NCI-H345 (cell line): ENCODE data around the gene GABRB2.

ENCODE experiments used
- DNase-seq: peaks from one replicate; lab custom pipeline; 2025; lab: John Stamatoyannopoulos, UW

The GABRB2 gene

DNA sequence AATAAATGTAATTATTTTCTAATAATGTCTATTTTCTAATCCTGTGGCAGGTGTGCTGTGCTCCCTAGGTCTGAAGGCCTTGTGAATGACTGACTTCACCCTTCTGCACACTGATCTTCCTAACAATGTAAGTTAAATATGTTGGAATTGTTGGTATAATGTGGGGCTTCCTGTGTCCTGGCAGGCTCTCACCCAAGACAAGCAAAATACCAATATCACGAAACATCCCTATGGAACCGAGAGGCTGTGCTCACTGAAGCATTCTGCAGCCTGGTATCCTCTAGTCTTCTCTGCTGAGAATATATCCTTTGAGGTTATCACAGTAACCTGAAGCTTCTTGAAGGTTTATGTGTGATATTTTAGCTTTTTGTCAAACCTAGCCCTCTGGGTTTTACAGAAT is 159.4 kb downstream of the GABRB2 start:
- DNase-seq: no peak

DNA sequence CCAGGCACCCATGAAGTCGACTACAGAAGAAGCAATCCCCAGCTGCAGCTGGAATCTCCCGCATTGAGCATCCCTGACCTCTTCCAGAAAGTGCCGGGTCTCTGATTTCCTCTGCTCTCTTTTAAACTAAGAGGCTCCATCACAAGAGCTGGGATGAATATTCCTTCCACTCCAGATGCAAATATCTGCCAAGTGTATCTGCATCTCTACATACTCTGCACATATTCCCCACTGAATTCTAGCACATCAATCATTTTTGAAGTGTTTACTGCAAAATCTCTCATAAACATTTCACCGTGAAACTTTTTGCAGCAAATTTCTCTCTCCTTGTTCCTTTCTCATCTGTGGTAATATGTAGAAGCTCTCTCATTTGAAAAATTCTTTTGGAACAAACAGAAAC is 161.5 kb downstream of the GABRB2 start:
- no peak for DNase-seq

DNA sequence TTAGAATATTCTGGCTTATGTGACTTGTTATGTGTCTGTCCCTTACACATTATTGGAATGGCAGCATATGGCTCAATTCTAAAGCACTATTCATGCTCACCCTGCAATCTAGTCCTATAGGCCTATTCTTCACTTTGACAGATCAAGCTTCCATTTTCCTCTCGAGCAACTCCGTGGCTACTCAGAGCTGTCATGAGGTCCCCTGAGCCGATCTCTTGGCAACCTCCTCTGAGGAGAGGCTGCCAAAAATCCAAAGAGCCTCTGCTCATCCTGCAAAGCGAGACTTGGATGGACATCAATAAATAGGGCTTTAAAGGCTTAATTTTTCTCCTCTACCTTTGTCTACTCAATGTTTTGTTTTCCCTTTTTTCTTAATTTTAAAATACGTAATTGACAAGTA is 163.8 kb downstream of the GABRB2 start:
- no peak for DNase-seq

DNA sequence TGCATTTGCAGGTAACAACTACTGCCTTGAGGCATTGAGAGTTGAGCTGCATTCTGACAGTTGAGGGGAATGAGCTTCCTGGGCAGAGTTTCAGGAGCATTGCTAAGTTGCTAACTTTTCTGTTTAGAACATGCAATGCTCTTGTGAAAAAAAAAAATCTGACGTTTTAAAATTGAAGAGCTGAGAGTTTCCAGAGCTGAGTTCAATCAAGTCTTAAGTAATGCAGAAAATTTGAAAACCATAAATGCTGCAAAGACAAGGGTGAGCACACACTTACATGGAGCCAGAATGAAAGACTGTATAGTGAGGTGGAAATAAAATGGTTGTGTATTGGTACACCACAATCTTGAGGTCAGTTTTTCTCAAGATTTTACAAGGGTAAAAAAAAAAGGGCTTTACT is 166.0 kb downstream of the GABRB2 start:
- no peak for DNase-seq

DNA sequence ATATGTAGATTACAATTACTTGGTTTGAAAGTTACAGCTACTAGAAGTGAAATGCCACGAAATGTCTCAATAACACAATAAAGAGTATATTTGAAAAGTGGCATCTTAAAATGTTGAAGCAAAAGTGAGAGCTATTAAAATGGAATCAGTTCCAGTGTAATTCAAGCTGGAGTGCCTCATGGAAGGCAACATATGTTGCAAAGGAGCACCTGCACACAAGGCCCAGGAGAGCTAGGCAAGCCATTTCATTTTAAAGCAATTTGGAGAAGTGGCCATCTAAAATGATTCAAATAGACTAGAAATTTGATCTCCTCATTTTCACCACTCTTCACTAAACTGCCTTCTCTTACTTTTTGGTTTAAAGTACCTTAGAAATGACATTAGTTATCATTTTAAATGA is 167.8 kb downstream of the GABRB2 start:
- peak; percentile 3 for DNase-seq

DNA sequence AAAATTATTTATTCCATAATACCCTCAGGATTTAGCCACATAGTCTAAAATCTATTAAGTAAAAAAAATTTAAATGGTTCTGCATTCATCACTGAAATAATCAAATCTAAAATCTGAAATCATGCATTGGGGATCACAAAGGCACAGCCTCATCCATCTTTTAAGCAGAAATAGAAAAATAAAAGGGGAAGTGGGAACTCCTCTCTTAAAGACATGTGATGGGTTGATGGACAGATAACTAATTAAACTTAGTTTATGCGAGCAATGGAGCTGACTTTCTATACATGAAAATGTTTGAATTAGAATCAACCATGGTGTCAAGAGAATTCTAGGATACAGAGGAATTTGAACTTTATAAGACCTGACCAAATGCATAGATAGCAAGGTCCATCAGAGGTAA is 170.5 kb downstream of the GABRB2 start:
- no peak for DNase-seq

DNA sequence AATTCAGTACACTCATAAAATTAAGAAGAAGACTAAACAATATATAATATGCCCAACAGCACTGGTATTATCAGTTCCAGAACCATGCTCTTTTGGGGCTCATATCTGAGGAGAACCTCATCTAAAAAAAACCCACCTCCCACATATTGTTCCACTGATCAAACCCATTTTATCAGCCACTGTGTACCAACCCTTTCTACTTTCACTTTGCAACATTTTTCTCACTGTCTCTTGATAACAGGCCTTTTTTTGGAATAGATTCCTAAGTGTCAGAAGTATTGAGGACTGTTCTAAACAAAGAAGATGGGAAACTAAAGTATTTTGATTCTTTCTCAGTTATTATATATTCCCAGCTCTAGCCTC is 173.2 kb downstream of the GABRB2 start:
- DNase-seq: no peak

DNA sequence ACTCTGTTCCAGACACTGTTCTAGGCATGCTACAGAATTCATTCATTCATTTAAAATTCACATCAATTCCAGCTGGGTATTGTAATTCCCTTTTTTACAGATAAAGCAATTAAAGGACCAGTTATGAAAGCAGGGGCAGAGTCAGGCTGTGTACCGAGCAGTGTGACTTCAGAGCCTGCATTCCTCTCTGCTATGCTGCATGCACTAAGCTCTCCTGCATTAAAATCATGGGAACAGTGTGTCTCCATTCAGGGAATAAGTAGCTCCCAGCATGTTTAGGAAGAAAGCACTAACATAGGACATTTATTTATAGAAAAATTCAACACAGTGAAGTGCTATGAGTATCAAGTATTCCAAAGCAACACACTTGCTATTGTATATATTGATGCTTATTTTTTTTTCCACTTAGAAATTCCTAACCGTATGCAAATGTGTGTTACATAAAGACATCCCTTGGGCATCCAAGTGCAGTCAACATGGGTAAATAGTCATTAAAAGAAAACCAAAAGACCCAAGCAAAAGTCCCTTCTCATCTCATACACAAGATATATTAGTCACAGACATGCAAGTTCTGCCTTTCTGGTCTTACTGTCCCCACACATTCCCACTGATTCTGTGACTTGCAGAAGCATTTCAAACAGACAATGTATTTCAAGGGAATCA is 173.7 kb downstream of the GABRB2 start:
- DNase-seq: no peak

DNA sequence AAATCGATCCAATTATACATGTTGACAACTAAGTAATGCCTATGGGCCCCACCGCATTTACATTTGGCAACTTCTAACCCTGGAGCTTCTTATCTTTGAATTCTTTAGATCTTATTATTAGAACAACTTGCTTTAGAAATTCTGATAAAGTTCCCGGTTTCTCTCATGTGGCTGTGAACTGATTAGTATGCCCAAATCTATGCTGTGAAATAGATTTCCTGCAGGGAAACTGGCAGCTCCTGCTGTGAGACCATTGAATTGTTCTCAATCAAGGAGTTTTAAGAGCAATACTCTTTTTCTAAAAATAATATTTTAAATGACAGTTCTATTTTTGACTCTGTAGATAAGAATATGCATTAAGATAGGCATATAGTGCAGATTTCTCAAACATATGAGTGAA is 177.5 kb downstream of the GABRB2 start:
- no peak for DNase-seq

DNA sequence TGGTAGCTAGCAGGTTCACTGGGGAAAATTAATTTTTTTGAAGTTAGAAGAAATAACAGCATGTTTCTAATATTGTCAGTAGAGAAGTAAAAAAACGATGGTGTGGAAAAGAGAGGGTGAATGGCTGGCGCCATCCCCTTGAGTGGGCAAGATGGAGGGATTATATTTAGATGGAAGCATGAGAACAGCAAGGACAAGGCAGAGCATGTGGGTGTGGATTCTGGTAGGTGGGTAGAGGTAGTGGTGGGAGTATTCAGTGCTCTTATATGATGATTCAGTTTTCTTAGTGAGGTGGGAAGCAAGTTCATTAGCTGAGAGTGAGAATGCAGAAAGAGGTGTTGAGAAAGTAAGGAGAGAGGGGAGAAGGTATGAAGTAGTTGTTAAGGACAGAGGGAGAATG is 188.1 kb downstream of the GABRB2 start:
- DNase-seq: no peak

DNA sequence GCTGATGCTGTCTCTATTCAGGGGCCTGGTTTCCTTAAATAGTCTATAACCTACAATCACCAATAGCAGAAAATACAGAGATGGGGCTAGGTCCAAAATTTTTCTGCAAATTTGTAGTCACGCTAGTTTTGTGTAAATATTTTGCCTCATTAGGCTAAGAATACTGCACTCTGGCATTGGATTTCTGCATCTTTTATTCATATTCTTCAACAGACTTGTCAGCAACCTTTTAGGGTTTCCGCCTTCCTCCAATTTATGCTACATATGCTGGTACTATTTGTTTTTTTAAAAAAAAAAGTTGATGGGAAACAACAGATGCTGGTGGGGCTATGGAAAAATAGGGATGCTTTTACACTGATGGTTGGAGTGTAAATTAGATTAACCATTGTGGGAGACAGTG is 202.3 kb downstream of the GABRB2 start:
- no peak for DNase-seq

DNA sequence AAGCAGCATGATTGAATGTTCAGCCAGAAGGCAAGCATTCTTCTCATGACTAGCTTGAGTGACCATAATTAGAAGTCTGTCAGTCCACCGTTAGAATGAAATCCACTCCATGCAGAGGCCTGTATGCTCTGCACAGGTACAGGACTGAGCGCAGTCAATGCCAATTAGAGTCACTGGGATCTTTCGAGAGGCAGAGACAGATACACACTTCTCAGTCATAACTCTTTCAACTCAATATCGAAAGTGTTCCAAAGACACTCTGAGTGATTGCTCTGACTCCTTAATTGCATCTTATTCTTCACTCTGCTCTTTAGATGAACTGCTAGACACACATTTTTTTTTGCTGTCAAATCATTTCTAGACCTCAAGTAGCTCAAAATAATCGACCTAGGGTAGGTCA is 203.6 kb downstream of the GABRB2 start:
- DNase-seq: no peak

DNA sequence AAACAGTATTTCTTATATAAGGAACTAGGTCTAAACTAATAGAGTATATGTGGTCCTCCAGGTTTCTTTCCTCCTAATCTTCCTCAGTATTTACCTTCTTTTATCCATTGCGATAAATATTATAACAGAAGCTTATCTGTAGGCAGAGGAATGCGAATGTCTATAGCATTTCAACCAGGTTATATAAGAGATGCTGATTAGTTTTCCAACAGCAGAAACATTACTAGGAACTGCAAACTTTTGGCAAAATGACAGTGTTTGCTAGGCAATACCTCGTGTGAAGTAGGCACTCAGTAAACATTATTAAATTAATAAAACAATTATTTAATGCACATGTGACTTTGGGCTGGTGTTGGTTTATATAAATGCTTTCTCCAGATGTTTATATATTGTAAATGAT is 206.5 kb downstream of the GABRB2 start:
- DNase-seq: no peak

DNA sequence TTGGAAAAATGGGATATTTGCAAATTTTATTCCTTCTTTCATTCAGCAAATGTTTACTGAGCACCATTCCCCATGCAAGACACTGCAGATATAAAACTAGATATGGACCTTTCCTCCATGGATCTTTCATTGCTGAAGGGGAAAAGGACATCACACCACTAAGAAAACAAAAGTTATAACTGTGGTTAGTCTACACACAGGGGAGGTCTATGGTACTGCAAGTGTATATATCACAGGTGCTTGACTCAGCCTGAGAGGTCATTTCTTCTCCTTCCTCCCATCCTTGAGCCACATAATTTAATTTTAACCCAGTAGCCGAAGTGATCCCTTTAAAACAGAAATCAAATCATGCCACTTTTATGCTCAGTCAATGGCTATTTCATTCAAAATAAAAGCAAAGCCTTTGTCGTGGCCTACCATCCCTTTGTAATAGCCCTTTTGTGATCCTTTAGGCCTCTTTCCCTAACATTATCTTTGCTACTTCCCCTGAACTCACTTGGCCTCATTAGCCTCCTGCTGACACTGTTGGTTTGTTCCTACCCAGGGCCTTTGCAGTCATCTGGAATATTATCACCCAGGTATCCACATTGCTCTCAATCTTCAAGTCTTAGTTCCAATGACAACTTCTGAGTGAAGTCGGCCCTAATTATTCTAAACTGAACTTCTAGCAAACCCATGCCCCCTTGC is 213.2 kb downstream of the GABRB2 start:
- no peak for DNase-seq

DNA sequence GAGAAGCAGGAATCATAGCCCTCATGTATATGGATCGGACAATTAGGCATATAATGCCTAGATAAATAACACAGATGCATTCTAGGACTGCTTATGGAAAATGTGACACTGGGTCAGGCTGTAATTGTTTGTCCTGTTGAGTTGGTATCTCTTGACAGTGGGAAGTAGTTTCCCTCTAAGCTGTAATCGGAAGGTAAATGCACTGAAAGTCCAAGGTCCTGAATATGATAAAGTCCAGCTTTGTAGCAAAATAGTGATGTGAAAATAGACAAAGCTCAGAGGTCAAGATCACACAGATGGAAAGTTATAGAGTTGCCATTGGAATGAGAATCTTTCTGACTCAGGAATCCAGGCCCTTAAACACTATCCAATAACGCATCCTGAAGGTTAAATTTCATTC is 214.2 kb downstream of the GABRB2 start:
- no peak for DNase-seq

DNA sequence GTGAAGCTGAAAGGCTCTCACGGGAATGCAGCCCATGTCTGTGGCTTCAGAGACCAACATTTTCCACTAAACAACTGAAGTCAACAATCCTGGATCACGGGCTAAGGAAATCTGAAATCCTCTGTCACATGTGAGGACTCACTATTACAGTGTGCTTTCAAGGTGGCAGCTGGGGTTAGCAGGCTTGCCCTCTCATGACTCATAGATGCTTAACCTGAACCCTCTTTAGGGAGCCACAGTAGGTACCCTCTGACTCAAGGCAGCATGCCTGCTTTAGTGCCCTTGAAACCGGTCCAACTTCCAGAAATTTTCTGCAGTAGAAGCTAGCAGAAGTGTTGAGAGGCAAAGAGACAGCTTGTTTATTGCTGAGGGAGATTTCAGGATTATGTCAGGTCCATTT is 232.5 kb downstream of the GABRB2 start:
- DNase-seq: no peak

DNA sequence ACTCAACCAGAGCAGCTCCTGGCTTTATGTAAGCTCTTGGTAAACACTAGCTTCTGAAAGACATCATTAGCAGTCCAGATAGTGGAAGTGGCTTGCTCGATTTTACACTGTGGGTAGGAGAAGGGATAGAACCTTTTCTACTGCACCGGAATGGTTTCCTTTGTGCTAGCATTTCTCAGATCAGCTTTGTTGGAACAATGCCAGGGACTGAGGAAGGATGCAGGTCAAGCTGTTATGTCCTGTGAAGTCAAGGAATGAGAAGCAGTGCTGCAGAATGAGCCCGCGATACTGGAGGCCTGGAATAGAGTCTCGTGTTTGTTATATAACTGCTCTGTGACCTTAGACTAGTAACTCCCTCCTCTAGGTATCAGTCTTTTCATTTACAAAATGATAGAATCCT is 233.6 kb downstream of the GABRB2 start:
- DNase-seq: no peak

DNA sequence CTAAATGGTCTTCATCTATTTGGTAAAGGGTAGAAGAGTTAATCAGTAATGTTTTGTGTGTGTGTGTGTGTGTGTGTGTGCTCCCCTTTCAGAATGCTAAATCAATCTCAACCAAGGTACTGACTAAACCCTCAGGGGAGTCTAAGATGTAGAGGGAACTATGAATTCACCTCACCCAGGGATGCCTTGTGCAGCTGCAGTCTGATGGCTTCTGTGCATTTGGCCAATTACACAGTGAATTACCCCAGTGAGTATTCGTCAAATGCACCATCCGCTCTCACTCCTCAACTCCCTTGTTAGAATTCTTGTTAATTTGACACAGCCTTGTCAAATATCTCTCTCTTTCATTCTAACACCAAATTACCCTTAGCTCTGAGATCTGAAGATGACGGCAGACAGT is 234.6 kb downstream of the GABRB2 start:
- no peak for DNase-seq

DNA sequence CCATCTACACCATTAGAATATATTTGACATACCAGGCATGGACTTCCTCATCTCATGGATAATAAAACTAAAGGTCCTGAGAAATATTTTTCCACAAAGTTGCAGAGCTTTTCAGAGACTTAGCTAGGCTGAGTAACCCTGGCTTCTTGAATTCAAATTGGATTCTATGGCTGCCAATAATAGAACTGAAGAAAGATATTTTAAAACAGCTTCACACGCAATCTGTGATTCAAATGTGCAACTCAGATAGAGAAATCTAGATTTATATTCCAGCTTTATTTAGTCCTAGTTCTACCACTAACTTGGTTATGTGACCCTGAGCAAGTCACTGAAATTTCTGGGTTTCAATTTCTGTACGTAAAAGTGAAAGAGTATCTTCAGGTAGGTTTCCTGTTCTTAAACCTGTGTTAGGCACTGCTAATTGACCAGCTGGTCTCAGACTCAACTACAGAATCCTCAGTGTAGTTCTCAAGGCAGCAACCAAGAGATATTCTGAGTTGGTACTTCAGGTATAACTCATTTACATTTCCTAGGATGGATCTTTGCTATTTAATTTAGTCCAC is 235.3 kb downstream of the GABRB2 start:
- no peak for DNase-seq

DNA sequence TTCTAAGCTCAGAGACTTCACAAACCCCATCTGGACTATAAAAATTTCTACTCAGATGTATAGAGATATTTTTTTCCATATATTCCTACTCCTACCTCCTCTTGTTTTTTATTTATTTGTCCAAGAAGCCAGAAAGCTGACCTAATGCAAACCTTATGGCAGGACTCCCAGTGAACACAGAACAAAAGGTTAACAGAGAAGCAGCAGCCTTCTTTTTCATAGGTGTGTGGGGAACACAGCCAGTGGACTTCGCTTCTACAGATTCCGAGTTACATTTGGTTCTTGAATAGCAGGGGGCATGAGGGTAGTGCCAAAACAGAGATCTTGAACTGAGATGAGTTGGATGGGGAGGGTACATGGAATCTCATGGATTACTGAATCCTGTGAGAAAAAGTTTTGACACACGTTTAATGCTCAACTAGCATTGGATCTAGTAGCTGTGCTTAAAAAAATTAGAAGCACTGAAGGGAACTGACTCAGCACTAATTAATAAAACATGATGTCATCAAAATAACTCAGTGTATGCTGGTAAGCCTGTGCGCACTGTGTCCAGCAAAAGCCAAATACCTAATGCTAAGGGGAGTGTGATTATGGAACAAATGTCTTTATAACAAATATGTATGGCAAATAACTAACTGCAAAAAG is 240.1 kb downstream of the GABRB2 start:
- no peak for DNase-seq

DNA sequence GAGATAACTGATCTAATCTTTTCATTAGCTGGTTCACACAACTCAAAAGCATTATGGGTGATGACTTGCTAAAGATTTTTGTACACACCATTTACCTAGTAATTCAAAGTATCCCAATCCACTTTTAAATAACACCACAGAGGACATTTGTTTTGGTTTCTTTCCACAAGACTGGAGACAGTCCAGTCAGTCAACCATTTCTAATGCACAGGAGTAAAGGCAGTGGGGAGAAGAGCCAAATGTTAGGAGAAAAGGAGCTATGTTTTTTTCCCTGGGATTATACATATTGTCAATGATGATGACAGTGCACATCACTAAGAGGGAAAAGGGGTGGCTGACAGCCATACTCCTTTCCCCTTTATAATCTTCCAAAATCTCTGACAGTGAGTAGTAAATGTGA is 240.9 kb downstream of the GABRB2 start:
- no peak for DNase-seq

DNA sequence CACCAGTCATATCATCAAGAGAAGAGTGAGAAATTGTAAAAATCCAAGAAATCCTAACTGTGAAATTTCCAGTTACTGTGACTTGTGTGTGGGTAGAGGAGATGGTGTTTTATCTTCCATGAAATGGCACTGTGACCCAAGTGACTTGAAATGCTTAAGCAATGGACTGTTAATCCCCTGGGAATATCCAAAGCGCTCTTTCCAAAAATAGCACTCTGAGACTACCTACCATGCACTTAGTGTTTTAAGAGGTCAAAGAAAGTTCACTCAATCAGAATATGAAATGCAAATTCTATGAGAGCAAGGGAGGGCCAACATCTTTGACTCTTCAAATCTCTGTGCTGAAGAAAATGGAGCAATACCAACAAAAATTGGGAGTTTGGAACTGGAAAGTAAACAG is 244.0 kb downstream of the GABRB2 start:
- no peak for DNase-seq

DNA sequence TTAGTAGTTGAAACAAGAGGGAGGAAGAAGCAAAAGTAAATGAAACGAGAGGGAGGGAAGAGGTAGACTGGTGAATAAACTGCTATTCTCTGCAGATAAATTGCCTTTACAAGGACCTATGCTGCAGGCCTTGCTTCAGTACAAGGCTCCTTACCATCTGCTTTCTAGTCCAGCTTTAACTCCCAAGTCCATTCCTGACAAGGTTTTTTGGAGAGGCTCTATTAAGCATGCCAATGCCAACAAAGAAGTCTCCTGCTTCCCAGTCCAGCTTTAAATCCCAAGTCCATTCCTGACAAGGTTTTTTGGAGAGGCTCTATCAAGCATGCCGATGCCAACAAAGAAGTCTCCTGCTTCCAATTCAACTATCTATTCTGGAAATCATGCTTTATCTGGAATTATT is 244.9 kb downstream of the GABRB2 start:
- DNase-seq: no peak
